ENCODE measurements around the gene SMCO2. TPM values are rescaled to one million over a fixed set of nuclear protein-coding genes. Genes with fewer than 3 reads are reported as not detected.

Gene SMCO2
- total and polyA plus RNA-seq, 2 of the 13 experiments (the other 11 are each of a cell fraction or from before 2014, with no cell fraction given), result 0.15 TPM; not detected in 1

- Histone ChIP-seq H3K36me3 (replicated peaks in 1 of 2; ENCODE audit: control insufficient read depth in 1 of 2, insufficient read depth in 2 of 2, low read length in 2 of 2) (no peaks in the 10 kb centered on the region), H3K4me2 (ENCODE audit: low read depth, low read length) (no peak overlapping the region), H3K27me3 (ENCODE audit: control insufficient read depth in 1 of 2, insufficient read depth in 2 of 2, low read length in 2 of 2) (peaks cover 0 to 4% of the 10 kb centered on the region in 2 experiments; a peak in 2 of 5 replicates), H3K27ac (ENCODE audit: extremely low read length, insufficient read depth, low read length) (no peak overlapping the region), H3K9ac (ENCODE audit: insufficient read depth, low read depth, low read length) (no peak overlapping the region), H2AFZ (ENCODE audit: low read length) (no peak overlapping the region), H3K9me3 (ENCODE audit: low read length) (no peaks in the 10 kb centered on the region), H4K20me1 (ENCODE audit: insufficient read depth, low read length) (no peaks in the 10 kb centered on the region), H3K79me2 (ENCODE audit: insufficient read depth, low read length) (no peaks in the 10 kb centered on the region), H3K4me3 (replicated peaks in 1 of 3; ENCODE audit: insufficient read depth in 1 of 3, low read depth in 2 of 3, low read length in 3 of 3) (no peak overlapping the region), H3K4me1 (ENCODE audit: insufficient read depth, low read length) (peaks cover 6% of the 10 kb centered on the region; the same call in 1 of the 2 replicates)
- WGBS (ENCODE audit: low lambda C conversion rate), result 18% methylated on average over 7 of the region's 7 CpGs
- ATAC-seq, result no peak
- no peak for DNase-seq (ENCODE audit: low spot score)
- in situ Hi-C loops (cut with HindIII; ENCODE audit: extremely low pct_ligation_motif_present, low pct_unique_long_range_greater_than_20kb), result no loop called here
- TF ChIP-seq, protein P1, sequence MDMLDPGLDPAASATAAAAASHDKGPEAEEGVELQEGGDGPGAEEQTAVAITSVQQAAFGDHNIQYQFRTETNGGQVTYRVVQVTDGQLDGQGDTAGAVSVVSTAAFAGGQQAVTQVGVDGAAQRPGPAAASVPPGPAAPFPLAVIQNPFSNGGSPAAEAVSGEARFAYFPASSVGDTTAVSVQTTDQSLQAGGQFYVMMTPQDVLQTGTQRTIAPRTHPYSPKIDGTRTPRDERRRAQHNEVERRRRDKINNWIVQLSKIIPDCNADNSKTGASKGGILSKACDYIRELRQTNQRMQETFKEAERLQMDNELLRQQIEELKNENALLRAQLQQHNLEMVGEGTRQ (IDR thresholded peaks at IDR 0.05; ENCODE audit: low read depth, low read length), result no peak
- TF ChIP-seq, protein P1 (CRISPR knock-in tag; IDR thresholded peaks at IDR 0.05; ENCODE audit: borderline replicate concordance), result no peak
- TF ChIP-seq ZNF775 (CRISPR knock-in tag; IDR thresholded peaks at IDR 0.05; ENCODE audit: borderline replicate concordance) (no peak), FOXP4 (CRISPR knock-in tag; IDR thresholded peaks at IDR 0.05) (no peak), ZBTB25 (CRISPR knock-in tag; IDR thresholded peaks at IDR 0.05) (no peak), ZNF660 (CRISPR knock-in tag; IDR thresholded peaks at IDR 0.05; ENCODE audit: borderline replicate concordance, low read depth) (no peak), ZNF264 (CRISPR knock-in tag; IDR thresholded peaks at IDR 0.05) (no peak), NPAS2 (CRISPR knock-in tag; IDR thresholded peaks at IDR 0.05; ENCODE audit: borderline replicate concordance) (no peak), ZNF12 (CRISPR knock-in tag; IDR thresholded peaks at IDR 0.05) (no peak), ZBTB1 (CRISPR knock-in tag; IDR thresholded peaks at IDR 0.05; ENCODE audit: borderline replicate concordance) (no peak), MBD4 (IDR thresholded peaks at IDR 0.05; ENCODE audit: borderline replicate concordance, low read length) (no peak), SUZ12 (IDR thresholded peaks at IDR 0.05; ENCODE audit: low read depth, low read length) (no peak), NCOA2 (CRISPR knock-in tag; IDR thresholded peaks at IDR 0.05) (no peak), CREB3 (CRISPR knock-in tag; IDR thresholded peaks at IDR 0.05) (no peak), ZNF282 (IDR thresholded peaks at IDR 0.05; ENCODE audit: partially characterized antibody) (no peak), CENPX (CRISPR knock-in tag; IDR thresholded peaks at IDR 0.05) (no peak), ZNF720 (CRISPR knock-in tag; IDR thresholded peaks at IDR 0.05) (no peak)
- TF ChIP-seq, protein P2, sequence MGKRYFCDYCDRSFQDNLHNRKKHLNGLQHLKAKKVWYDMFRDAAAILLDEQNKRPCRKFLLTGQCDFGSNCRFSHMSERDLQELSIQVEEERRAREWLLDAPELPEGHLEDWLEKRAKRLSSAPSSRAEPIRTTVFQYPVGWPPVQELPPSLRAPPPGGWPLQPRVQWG (CRISPR knock-in tag; IDR thresholded peaks at IDR 0.05; ENCODE audit: borderline replicate concordance, low read depth), result no peak
- ChIA-PET POLR2A (no interaction called here), CTCF (ENCODE audit: low intra/inter-chr PET ratio, low total read pairs) (no interaction called here)
- no TSS peak for BruUV-seq (replicated peaks)
- intact Hi-C loops (cut with micrococcal nuclease; ENCODE audit: unreplicated experiment), result no loop called here
- FAIRE-seq, result no peak
Observed at GRCh38 chr12:27460471-27460978, 14.0 kb downstream of the SMCO2 start.

Data from HepG2 (cell line).